ENCODE data around the gene GTF2H1.
"Not testable (repeated sequence)": the region's sequence is repeated elsewhere in the genome, so short reads cannot be mapped to it uniquely, and the experiment has no call there.

Gene GTF2H1

GRCh38 chr11:18319914-18320313, 2.5 kb upstream of the GTF2H1 start:
- DNase-seq (ENCODE audit: low read depth in 2 of 2), result no peak

- DNase-seq (ENCODE audit: low read depth in 2 of 2), result no peak
These were observed 1.8 kb upstream of the GTF2H1 start for GRCh38 chr11:18320617-18321016.

GRCh38 chr11:18321578-18321968, 794 bp upstream of the GTF2H1 start:
- no peak for DNase-seq (ENCODE audit: low read depth in 2 of 2)

- DNase-seq (ENCODE audit: low read depth in 2 of 2), result no peak
These were observed 627 bp downstream of the GTF2H1 start for GRCh38 chr11:18322818-18323570.

- DNase-seq (ENCODE audit: low read depth in 2 of 2), result not testable (repeated sequence)
These were observed 1.5 kb downstream of the GTF2H1 start for GRCh38 chr11:18323881-18324280.

- no peak for DNase-seq (ENCODE audit: low read depth in 2 of 2)
These were observed 2.0 kb downstream of the GTF2H1 start for GRCh38 chr11:18324381-18324780.

- no peak for DNase-seq (ENCODE audit: low read depth in 2 of 2)
These were observed 7.0 kb downstream of the GTF2H1 start for GRCh38 chr11:18329196-18329870.

GRCh38 chr11:18330921-18331320, 8.6 kb downstream of the GTF2H1 start:
- DNase-seq (ENCODE audit: low read depth in 2 of 2), result no peak

GRCh38 chr11:18332302-18332701, 9.9 kb downstream of the GTF2H1 start:
- no peak for DNase-seq (ENCODE audit: low read depth in 2 of 2)

GRCh38 chr11:18332891-18333290, 10.5 kb downstream of the GTF2H1 start:
- DNase-seq (ENCODE audit: low read depth in 2 of 2), result no peak

- DNase-seq (ENCODE audit: low read depth in 2 of 2), result no peak
These were observed 25.2 kb downstream of the GTF2H1 start for GRCh38 chr11:18347471-18348125.

GRCh38 chr11:18352581-18352980, 30.2 kb downstream of the GTF2H1 start:
- no peak for DNase-seq (ENCODE audit: low read depth in 2 of 2)

GRCh38 chr11:18358646-18359045, 36.3 kb downstream of the GTF2H1 start:
- DNase-seq (ENCODE audit: low read depth in 2 of 2), result no peak

GRCh38 chr11:18361154-18361553, 38.8 kb downstream of the GTF2H1 start:
- no peak for DNase-seq (ENCODE audit: low read depth in 2 of 2)

- no peak for DNase-seq (ENCODE audit: low read depth in 2 of 2)
These were observed 42.2 kb downstream of the GTF2H1 start for GRCh38 chr11:18364495-18365073.

- DNase-seq (ENCODE audit: low read depth in 2 of 2), result no peak
These were observed 43.4 kb downstream of the GTF2H1 start for GRCh38 chr11:18365741-18366140.

GRCh38 chr11:18366286-18366685, 43.9 kb downstream of the GTF2H1 start:
- no peak for DNase-seq (ENCODE audit: low read depth in 2 of 2)

- no peak for DNase-seq (ENCODE audit: low read depth in 2 of 2)
These were observed 45.1 kb downstream of the GTF2H1 start for GRCh38 chr11:18367431-18367830.

- DNase-seq (ENCODE audit: low read depth in 2 of 2), result no peak
These were observed 45.9 kb downstream of the GTF2H1 start for GRCh38 chr11:18368221-18368620.

GRCh38 chr11:18369398-18369797, 47.0 kb downstream of the GTF2H1 start:
- DNase-seq (ENCODE audit: low read depth in 2 of 2), result no peak

- DNase-seq (ENCODE audit: low read depth in 2 of 2), result no peak
These were observed 48.9 kb downstream of the GTF2H1 start for GRCh38 chr11:18371279-18371678.

GRCh38 chr11:18372201-18372600, 49.8 kb downstream of the GTF2H1 start:
- no peak for DNase-seq (ENCODE audit: low read depth in 2 of 2)

- DNase-seq (ENCODE audit: low read depth in 2 of 2), result no peak
These were observed 52.6 kb downstream of the GTF2H1 start for GRCh38 chr11:18374956-18375355.

Measured in stimulated activated CD8-positive, alpha-beta memory T cell treated with anti-CD3 and anti-CD28 coated beads, Interleukin-15, amount 100 ng/mL, for 48 hours (primary cell).